HL-60/S4 treated with retinoic acid at 250 ng/mL for 4 days and 3 days (cell line): Measurements from ENCODE around the gene PCDH9.

ENCODE experiments used
- in situ Hi-C: fragments of 300-500 bp; cut with MboI; formaldehyde crosslinking; loops from 2 replicates; pipeline ENCODE4 v1.7.0; 2022; ENCODE audit warnings: low sequenced_read_pairs

PCDH9 gene

DNA sequence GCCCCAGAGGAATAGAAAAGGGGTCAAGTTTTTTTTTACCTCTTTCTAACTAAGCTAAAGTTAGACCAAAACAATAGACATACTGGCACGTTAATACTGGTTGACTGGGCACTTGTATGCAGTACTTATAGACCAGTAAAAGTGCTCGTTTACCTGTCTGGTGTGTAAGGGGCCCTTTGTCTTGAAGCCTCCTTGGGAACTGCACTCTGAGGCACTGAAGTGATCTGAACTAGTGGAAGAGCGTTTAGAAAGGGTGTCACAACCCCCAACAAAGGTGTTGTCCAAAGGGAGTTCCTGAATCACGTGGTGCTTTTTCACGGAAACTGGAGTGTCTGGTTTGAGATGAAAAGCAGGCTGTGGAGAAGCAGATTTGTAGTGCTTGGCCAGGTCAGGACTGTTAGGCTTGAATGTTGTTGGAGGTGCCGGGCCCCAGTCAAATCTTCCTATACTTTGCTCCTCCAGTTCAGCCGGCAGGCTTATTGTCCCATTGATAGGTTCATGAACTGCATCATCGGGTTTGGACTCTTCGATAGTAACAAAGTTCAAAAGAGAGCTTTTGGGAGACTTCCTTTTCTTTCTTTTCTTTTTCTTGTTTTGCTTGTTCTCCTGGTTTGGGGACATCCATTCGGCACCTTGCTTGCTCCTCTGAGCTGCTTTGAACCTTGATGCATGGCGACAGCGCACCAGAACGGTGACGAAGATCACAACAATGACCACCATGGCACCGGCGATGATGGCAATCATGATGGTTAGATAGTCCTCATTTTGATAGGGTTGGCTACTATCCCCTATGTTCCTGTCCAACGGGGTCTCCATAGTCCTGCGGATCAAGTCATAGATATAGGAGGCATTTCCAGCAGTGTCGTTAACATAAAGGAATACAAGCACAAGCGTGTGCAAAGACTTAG is 4.6 kb downstream of the PCDH9 start:
- in situ Hi-C loops = no loop called here

DNA sequence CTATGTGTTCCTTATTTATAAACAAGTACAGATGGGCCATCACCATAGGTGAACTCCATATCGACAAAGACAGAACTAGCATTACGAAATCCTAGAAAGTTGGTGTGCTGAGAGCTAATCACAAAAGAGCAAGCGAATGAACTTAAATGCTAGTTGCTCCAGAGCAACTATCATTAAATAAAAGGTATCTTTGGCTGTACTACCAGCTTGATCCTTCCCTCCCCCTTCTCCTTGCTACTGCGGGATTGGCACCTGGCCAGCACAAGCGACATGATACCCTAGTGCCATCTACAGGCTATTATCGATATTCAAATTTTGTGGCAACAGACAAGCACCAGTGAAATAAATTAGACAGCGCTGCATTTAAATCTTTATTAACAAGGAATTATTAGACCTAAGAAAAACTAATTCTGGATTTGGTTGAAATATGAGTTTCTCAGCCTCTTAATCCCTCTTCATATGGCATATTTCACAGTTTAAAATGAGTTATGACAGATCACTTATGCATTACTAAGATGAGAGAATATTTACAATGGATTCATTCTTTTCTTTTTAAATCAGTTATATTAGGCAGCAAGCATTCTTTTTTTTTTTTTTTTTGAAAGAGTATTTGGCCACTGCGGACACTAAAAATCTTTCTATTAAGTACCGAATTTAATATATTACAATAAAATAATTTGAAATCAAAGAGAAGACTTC is 5.8 kb downstream of the PCDH9 start:
- in situ Hi-C loops = no loop called here

DNA sequence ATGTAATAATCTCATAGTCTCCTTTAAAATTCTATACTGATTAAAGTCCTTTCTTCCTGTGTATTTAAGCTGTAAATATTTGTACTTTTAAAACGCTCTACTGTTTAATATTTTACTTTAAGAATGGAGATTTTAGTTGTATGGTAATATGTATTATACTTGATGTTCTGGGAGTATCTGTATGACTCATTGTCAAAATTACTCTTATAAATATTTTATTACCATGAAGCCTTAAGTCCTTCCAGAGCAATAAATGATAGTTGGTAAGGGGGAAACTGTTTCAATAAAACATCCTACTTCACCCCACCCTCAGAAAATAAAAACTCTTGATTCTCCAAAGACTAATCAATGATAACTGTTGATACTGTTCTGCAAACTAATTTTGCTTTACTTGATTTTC is 6.4 kb downstream of the PCDH9 start:
- in situ Hi-C loops = no loop called here

DNA sequence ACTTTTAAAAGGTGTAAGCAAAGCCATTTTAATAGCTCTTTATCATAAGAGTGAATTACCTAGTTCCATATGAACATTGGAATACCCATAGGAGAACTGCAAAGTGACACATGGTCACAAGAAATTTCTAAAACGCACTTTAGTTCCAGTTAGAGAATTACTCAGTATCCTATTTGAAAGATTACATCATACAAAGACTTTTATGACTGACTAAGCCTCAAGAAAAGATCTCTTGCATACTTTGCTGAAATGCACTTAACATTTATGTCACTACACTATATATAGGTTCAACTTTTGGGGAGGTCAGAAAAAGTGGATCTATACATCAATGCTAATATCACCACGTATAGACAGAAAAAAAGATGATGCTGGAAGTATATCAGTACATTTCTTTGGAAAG is 7.1 kb downstream of the PCDH9 start:
- in situ Hi-C loops = no loop called here

DNA sequence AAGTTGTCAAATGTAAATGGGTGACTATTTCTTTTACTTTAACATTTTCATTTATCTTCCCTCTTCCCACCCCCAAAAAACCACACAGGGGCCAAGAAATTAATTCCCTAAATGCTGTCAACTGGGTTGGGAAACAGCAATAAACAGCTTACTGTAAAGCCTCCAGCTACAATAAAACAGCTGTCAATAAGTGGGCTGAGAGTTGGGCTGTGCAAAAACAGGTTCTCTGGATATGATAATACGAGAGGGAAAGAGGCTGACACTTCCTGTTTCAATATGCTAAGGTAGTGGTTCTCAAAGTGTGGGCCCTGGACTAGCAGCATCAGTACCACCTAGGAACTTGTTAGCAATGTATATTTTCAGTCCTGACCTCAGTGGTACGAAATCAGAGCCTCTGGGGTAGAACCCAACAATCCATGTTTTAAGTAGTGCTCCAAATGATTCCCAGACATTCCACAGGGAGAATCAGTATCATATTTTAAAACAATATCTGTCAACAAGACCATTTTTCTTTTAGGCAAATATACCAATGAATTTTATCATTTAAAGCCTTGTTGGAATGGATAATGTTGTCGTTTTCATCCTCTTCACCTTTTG is 8.4 kb downstream of the PCDH9 start:
- in situ Hi-C loops = no loop called here

DNA sequence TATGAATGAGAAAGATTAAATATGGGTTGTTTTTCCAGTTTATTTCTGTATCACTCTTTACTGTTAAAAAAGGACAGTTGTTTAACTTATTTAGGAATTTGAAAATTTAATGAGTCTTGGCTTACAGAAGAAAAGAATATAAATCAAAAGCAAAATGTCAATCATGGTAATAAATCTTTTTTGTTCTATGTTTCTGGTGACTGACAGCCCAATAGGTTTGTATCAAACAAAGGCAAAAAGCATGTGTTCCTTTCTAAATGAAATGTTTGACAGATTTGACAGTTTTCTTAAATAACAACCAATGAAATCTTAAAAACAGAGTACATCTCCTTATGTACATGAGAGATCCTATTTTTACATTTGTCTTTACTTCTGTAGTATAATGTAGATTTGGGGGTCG is 11.0 kb downstream of the PCDH9 start:
- in situ Hi-C loops = no loop called here

DNA sequence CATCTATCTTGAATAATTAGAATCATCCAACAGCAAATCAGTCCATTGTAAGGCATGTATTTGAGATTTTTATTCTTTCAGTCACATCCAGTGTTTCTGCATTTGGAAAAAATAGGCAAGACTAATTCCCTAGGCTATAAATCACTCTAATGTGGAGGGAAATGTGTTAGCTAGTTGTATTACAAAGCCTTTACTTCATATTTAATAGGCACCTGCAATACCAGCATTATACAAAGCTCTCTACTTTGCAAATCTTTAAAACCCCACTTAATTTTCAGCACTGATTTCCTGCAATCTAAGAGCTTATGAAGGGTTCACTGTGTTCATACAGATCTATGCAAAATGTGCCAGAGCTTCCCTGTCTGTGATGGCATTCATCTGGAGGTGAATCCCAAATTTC is 12.3 kb downstream of the PCDH9 start:
- in situ Hi-C loops = no loop called here

DNA sequence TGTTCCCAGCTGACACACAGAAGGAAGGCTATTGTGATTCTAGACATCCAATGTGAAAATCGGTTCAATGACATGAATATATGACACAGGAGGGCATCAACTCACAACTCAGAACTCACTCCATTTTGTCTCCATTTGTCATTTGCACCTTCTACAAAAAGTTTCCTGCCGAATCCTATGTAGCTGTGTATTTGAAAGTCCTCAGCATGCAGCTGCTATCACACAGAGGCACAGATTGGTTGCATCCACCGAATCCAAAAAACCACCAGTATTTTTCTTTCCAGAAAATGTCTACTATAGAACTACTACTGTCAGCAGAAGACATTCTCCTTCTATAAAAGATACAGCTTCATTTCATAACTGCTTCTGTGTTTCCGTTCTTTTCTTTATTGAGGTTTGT is 13.3 kb downstream of the PCDH9 start:
- in situ Hi-C loops = no loop called here

DNA sequence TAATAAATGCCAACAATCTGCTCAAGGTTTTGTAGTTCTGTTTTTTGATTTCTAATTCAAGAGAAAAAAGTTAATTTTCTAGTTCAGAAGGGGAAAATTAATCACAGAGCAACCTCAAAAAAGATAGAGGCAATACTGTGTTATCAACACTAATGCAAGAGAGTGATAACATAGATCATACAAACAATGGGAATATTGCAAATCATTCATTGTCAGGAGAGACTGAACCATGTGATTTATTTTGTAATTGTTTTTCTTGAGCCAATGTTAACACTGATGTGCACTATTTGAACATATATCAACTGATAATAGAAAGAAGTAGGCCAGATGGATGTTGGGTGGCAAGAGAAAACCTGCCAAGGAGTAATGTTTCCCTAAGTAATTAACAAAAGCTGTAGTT is 19.9 kb downstream of the PCDH9 start:
- in situ Hi-C loops = no loop called here

DNA sequence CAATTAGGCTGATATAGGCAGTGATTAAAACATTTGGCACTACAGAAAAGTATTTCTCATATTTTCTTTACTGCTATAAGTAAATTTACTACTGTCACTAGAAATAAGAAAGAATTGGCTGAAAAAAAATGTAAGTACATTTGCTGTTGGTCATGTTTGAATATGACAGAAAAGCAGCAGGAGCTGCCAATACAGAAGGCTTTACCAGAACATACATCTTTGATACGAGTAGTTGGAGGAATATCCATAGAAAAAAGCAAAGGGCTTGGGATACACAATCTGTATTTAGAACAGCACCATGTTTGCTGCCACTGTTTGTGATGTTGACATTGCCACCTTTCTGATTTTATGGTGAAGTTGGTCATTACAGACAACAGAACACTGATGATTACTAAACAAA is 21.6 kb downstream of the PCDH9 start:
- in situ Hi-C loops = no loop called here

DNA sequence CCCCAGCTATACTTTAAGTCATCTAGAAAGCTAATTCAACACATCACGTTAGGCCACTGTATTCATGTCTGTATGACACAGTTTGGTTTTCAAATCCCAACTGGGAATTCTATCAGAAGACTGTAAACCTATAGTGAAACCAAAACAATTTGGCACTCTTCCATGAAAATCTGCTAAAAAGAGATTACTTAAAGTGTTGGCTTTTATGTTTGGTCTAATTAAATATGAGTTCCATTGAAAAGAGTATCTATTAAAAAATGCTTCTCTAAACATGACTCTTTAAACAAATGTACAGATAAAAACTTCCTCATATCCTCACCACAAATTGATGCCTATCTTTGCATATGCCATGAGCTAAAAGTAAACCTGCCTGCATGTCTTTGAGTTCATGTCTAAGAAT is 25.4 kb downstream of the PCDH9 start:
- in situ Hi-C loops = no loop called here

DNA sequence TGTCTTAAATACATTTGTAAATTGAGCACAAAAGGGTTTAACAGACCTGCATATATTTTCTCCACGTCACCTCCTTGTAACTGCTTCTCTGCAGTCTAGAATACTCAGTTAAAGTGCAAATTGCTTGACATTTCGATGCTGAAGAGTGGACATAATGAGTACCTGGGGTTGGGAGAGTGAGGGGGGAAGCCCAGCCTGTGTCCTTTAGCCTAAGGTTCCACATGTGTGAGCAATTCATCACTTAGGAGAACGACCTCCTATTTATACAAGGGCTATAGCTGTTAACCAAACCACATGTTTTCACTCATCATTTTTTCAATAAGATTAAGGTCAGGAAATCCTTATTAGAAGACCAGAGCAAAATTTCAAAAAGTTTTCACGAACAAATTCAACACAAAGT is 29.5 kb downstream of the PCDH9 start:
- in situ Hi-C loops = no loop called here

DNA sequence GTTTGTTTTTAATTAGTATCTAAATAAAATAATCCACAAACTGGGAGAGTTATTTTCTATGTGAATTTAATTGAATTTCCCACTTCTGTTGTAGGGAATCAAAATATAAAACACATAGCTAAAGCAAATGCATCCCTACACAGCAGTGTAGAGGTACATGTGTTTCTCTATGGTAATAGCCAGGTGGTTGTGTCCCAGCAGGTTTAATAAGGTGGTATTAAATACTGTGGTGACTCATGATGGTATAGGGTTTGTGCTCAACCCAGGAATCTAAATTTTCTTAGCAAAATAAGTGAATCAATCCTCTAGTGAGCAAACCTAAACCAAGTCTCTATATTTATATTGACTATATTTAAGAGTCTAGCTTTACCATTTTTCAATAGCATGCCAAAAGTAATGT is 30.0 kb downstream of the PCDH9 start:
- in situ Hi-C loops = no loop called here

DNA sequence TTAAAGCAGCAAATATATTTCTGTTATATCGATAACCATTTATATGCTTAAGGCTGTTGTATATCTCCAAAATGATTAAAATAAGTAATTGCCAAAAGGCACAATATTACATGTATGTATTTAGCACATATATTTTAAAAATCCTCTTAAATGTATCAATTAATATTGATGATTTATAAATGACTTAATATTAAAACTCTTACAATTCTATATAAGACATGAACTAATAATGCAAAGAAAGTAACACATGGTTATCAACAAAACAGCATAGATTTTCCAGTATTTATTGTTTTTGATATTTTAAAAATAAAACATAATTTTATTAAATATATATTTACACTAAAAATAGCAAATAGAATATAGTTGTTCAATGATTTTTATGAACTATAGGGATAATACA is 32.4 kb downstream of the PCDH9 start:
- in situ Hi-C loops = no loop called here

DNA sequence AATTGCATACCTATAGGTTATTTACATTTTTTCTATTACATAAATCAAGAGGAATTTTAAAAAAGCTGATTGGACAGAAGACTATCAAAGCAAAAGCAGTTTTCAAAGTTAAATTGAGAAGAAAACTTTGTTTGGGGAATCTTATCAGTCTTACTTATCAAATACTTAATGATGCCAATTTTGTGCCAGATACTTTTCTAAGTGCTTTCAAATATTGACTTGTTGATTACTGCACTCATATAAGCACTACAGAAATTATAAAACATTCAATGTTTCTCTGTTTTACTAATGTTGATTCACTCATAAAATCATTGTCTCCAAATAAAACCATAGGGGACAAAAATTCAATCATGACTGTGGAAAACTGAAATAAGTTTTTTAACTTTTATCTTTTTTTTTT is 36.2 kb downstream of the PCDH9 start:
- in situ Hi-C loops = no loop called here

DNA sequence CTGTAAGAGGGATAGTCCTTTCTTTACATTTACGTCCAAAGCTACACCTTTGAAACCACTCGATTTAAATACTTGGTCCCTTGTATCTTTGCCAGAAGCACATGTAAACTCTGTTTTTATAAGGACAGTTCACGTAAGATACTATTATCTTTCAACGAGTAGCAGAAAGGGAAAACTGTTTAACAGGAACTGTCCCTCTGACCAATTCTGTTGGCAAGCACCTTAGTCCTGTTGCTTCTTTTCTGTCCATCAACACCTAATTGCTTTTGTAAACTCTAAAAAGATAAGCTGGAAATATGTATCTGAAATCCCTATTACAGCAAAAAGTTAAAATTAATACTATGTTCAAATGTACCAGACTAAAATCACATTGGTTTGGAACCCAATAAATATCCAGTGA is 37.4 kb downstream of the PCDH9 start:
- in situ Hi-C loops = no loop called here

DNA sequence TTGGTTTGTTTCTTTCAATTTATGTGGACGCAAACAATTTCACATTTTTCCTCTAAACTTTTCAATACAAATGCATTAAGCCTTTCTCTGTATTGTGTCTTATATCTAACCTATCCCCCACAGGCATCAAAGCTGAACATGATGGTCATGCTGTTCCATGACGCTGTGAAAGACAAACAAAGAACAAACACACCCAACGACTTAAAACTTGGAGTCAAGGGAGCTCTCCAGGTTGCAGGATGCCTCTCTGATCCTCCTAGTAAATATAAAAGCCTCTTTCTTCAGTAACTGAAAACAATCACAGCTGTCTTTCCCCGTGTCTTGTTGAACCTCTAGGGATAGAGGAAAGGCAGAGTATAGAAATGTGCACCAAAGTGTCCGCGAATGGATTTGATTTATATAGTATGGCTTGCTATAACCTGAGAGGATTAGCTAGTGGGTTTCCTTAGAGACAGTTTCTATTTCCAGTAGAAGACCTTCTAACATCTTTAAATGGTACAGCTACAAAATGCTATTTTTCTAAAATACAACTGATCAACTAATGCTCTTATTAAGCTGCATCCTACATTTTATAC is 43.1 kb downstream of the PCDH9 start:
- in situ Hi-C loops = no loop called here

DNA sequence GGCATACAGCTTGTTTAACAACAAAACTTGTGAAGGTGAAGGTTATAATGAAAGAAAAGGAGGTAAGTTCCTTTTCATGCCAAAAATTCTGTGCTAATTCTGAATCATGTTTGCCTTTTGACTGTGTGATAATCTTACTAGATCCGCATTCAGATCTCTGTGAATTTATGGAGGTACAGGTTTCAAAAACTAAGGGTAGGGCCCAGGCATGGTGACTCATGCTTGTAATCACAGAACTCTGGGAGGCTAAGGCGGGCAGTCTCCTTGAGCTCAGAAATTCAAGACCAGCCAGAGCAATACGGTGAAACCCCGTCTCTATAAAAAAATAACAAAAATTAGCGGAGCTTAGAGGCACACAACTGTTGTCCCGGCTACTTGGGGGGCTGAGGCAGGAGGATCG is 45.9 kb downstream of the PCDH9 start:
- in situ Hi-C loops = no loop called here

DNA sequence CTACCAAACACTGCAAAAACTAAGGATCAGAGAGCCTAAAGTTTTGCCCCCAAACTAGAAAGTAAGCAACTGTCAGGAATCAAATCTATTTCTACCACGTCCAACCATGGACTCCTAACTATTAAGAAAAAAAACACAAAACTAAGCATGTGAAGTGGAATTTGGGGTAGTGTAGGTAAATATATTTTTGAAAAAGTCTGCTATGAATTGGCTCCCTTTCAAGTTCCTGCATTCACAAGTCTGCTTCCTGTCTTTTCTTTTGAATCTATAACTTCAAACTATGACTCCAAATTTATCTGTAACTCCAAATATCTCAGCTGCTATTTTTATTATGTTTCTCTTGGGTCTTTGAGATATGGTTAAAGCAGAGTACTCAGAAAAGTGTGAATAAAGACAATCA is 47.0 kb downstream of the PCDH9 start:
- in situ Hi-C loops = no loop called here

DNA sequence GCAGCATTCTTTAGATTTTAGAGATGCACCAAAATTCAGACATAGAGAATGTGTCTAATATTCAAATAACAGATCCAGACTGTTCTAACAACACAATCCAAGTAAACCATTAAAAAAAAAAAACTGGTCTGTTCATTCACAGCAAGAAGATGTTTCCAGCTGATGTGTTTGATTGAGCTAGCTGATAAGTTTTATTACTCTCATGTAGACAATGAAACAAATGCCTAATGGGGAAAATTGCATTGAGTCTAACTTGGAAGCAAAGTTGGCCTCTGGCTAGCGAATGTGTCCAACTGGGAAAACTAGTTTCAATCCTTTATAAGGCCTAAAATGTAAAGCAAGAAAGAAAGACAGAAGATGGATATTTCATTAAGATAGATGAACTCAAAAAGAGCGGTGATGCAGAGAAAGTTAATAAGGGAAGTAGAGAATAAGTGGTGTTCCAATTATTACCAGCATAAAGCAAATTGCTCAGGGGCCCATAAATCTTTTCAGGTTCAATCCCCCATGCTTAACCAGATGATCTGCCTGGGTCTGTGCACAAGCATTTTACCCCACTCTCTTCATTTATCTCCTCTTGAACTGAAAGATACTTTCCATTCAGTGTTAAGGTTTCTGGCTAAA is 54.2 kb downstream of the PCDH9 start:
- in situ Hi-C loops = no loop called here

DNA sequence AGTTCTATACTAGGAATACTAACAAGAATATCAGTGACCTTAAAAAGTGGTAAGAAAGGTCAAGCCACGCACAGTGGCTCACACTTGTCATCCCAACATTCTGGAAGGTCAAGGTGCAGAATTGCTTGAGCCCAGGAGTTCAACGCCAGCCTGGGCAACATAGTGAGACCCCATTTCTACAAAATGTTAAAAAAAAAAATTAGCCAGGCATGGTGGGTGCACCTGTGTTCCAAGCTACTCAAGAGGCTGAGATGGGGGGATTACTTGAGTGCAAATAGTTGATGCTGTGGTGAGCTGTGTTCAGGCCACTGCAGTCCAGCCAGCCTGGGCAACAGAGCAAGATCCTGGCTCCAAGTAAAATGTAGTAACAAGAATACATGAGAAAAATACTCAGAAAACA is 61.8 kb downstream of the PCDH9 start:
- in situ Hi-C loops = no loop called here
